ENCODE data around the gene DEF6. TPM values are rescaled to one million over a fixed set of nuclear protein-coding genes. Genes with fewer than 3 reads are reported as not detected.

DEF6 gene
- total RNA-seq, 1 donor from 2014 or later, result 11.6 TPM

DNA sequence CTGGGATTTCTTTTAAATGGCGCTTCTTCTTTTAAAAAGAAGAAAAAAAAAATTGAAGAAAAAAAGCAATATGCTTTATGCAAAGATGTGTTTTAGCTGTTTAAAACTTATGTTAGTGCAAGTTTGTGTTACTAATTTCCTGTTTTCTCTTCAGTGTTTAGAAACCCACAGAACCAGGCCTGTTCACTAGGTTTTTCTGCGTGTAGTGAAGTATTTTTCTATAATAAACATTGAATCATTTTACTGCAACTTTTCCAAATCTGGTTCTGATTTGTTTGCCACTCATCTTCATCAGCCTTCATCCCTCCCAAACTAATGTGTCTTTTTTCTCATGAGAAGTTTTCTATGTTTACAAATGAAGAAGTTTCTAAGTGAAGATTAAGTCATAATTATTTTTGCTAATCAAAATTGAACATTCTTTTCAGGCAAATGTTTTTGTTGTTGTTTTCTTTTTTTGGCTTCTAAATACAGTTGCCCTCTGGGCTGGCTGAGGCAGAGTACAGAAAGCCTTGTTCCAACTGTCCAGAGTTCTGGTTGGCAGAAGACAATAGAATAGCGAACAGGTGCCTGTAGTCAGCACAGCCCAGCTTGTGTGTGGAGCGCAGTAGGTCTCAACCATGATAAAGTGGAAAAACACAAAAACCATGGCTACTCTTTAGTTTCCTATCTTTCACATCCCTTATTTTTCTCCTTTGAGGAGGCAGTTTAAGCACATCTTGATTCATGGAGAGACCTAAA lies 23.6 kb upstream of the DEF6 start:
- intact Hi-C loops (cut with DNase I), result no loop called here
- DNase-seq (ENCODE audit: low spot score), result peak; percentile 12
- no peak for ATAC-seq

- intact Hi-C loops (cut with DNase I), result no loop called here
- DNase-seq (ENCODE audit: low spot score) (no peak), ATAC-seq (no peak)
Observed at GRCh38 chr6:35275744-35276260, 21.8 kb upstream of the DEF6 start.

DNA sequence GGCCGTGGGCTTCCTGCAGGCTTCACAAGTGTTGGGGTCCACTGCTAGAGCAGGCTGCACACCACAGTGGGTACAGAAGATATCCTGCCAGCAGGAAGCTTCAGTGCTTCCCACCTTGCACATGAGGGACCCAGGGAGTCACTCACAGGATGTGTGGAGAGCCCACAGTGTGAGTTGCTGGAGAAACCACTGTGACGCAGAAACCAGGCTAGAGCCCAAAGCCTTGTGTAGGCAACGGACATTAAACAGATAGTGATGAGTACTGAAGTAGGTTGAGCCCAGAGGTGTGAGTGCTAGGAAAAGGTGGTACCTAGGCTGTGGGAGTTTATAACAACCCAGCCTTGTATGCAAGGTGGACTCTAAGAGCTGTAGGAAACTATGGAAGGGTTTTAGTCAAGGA lies 18.9 kb upstream of the DEF6 start:
- intact Hi-C loops (cut with DNase I), result no loop called here
- no peak for ATAC-seq
- no peak for DNase-seq (ENCODE audit: low spot score)

GRCh38 chr6:35280903-35281302 lies 16.7 kb upstream of the DEF6 start:
- intact Hi-C loops (cut with DNase I), result no loop called here
- ATAC-seq, result peak; percentile 32
- DNase-seq (ENCODE audit: low spot score), result no peak

DNA sequence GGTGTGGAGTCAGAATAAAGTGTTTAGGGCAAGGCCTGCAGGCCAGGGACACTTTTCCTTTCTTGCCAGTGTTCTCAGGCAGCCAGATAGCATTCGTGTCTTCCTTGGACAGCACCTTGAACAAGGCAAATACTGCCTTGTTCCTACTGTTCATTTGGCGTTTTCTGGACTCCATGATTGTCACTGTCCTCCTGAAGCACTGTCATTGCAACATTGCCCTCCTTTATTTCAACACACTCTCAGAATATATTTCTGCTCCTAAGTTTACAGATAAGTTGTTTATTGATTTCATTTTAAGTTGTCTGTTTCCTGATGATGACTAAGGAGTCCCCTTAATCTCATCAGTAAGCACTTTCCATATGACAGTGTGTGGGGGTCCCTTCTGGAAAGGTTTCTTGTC lies 15.1 kb upstream of the DEF6 start:
- intact Hi-C loops (cut with DNase I), result no loop called here
- ATAC-seq, result no peak
- no peak for DNase-seq (ENCODE audit: low spot score)

GRCh38 chr6:35283361-35283760 lies 14.3 kb upstream of the DEF6 start:
- ATAC-seq, result no peak
- no peak for DNase-seq (ENCODE audit: low spot score)
- intact Hi-C loops (cut with DNase I), result no loop called here

DNA sequence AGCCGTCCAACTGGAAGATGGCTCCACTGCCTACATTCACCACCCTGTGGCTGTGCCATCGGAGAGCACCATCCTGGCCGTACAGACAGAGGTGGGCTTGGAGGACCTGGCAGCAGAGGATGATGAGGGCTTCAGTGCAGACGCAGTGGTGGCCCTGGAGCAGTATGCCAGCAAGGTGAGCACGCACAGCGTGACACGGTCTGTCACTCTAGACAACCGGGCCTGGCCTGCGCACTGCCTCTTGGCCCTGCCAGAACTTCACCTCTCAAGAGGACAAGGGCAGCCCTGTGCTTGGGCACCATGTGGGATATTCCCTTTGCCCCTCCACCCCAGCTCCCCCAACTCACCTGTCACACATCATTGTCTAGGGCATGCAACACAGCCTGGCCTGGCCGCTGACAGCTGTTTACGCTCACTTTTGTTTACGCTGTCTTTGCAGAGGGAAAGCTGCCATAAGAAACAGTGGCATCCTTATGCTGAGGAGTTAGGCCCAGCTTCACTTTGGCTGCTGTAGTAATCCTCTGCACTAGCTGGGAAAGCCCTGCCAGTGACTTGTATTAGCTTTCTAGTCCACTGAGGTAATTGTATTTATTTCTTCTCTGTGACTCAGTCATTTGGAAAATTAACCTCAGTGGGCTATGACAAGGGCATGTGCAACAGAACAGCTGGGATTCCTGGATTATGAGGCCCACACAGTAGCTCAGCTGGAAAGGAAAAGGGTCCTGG lies 9.8 kb upstream of the DEF6 start:
- intact Hi-C loops (cut with DNase I), result no loop called here
- ATAC-seq (no peak), DNase-seq (ENCODE audit: low spot score) (no peak)

GRCh38 chr6:35288834-35289233 lies 8.8 kb upstream of the DEF6 start:
- ATAC-seq, result no peak
- no peak for DNase-seq (ENCODE audit: low spot score)
- intact Hi-C loops (cut with DNase I), result no loop called here

- DNase-seq (ENCODE audit: low spot score) (no peak), ATAC-seq (no peak)
- intact Hi-C loops (cut with DNase I), result no loop called here
Observed at GRCh38 chr6:35291491-35291890, 6.1 kb upstream of the DEF6 start.

DNA sequence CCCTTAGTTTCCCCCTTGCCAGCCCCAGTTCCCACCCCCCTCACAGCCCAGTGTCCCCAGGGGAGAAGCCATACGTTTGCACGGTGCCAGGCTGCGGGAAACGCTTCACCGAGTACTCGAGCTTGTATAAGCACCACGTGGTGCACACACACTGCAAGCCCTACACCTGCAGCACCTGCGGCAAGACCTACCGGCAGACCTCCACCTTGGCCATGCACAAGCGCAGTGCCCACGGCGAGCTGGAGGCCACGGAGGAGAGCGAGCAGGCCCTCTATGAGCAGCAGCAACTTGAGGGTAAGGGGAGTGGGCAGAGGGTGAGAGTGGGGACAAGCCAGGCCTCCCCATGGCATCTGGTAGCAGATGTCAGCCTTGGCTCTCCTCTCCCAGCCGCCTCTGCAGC lies 5.1 kb upstream of the DEF6 start:
- no peak for DNase-seq (ENCODE audit: low spot score)
- intact Hi-C loops (cut with DNase I), result no loop called here
- no peak for ATAC-seq

GRCh38 chr6:35293681-35294080 lies 3.9 kb upstream of the DEF6 start:
- intact Hi-C loops (cut with DNase I), result no loop called here

GRCh38 chr6:35294308-35294945 lies 3.2 kb upstream of the DEF6 start:
- ATAC-seq, result no peak

More at GRCh38 chr6:35293681-35294080, 3.9 kb upstream of the DEF6 start:
- DNase-seq (ENCODE audit: low spot score) (no peak), ATAC-seq (no peak)

GRCh38 chr6:35295036-35295435 lies 2.6 kb upstream of the DEF6 start:
- no peak for DNase-seq (ENCODE audit: low spot score)
- intact Hi-C loops (cut with DNase I), result no loop called here
- ATAC-seq, result no peak

More at GRCh38 chr6:35294308-35294945, 3.2 kb upstream of the DEF6 start:
- DNase-seq (ENCODE audit: low spot score), result no peak
- intact Hi-C loops (cut with DNase I), result no loop called here

DNA sequence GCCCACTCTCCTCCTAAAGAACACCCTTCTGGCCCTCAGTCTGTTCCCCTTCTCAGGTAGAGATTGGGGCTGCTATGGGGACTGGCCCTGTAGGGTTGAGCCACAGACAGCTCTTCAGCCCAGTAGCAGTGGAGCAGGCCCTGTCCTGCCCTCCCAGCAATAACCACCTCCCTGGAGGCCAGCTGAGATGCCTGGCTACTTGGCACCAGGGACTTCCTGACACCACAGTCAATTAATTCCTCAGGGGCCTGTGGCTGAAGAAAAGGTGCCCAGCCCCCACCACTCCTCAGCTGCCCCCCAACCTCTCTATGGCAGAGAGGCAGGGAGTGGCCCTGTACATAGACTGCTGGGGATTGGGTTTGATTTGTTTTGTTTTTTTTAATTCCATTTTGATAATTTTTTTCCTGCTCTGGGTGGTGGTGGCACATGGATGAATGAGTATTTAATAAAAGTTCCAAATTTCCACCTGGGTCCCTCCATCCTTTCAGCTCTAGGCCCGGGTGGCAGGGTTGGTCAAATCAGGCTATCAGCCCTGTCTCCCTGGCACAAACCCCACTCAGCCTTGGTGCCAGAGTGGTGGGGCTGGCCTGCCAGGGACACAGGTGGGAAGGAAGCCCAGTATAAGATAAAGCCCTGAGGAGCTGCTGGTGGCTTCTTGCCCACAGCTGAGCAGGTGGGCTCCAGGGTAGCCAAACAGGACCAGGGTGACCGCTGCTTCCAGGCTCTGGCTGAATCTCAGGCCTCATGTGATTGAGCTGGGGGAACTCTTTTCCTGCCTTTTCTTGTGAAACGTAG lies 1.9 kb upstream of the DEF6 start:
- intact Hi-C loops (cut with DNase I), result no loop called here
- no peak for ATAC-seq
- DNase-seq (ENCODE audit: low spot score), result no peak

DNA sequence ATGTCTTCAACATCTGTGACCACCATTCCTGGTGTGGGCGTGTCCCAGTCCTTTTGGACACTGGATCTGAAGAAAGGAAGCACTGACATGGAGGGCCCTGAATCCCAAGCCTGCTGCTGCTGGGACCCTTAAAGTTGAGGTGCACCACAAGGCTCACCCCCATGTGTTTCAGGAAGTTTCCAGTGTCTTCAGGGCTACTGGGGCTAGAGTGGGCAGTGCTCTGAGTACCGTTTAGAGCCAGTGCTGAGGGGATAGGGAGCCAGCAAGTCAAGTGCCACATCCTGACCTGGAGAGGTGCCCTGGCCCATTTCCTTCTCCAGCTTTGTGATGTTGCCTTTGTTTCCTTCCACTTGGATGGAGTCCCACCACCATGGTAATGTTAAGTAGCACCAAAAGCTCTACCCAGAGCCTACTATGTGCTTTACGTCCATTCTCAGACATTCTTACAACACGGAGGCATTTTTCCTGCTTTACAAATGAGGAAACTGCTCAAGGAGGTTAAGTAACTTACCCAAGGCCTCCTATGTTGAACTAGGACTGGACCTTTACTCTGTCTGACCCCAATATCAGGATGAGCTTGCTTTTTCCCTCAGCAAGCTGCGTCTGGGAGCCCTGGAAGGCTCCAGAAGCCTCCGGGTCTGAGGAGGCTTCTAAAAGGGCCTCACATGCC lies 552 bp upstream of the DEF6 start:
- intact Hi-C loops (cut with DNase I), result no loop called here
- peak; percentile 33 for DNase-seq (ENCODE audit: low spot score)
- ATAC-seq, result no peak

GRCh38 chr6:35298625-35299140 lies 1.1 kb downstream of the DEF6 start:
- intact Hi-C loops (cut with DNase I), result no loop called here
- no peak for ATAC-seq

DNA sequence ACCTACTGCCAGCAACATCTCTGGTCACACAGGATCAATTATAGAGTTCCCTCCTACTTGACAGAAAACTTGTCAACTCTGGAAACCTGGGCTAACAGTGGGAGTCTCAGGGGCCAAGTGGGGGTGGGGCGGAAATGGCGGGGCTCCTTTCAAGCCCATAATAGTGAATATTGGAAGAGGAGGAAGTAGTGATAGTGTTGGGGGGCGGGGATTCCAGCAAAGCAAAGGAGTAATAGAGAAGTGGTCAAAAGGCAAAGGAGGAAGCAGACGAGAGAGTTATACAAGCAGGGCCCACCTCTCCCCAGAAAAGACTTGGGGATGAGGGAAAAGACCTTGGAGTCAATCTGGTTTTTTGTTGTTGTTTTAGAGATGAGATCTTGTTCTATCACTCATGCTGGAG lies 2.1 kb downstream of the DEF6 start:
- ATAC-seq, result no peak

More at GRCh38 chr6:35298625-35299140, 1.1 kb downstream of the DEF6 start:
- no peak for DNase-seq (ENCODE audit: low spot score)

DNA sequence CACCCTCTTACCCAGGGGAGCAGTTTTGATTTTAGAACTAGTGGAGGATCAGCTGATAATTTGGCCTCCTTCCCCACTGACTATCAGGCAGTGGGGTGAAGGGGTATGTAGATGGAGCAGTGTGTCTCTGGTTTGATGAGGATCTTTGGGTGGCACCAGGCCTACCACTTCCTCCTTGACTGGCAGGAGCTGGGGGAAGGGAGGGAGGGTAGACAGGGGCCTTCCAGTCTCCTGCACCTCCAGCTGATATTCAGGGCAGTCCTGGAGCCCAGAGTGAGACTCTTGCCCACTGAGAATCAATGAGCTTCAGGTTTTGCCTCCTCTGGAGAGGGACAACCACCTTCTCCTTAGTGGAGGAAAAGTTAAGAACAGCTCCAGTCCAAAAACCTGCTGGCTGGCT lies 3.2 kb downstream of the DEF6 start:
- intact Hi-C loops (cut with DNase I), result no loop called here
- no peak for DNase-seq (ENCODE audit: low spot score)
- ATAC-seq, result no peak

More for the DNA sequence above, 2.1 kb downstream of the DEF6 start:
- DNase-seq (ENCODE audit: low spot score), result no peak
- intact Hi-C loops (cut with DNase I), result no loop called here
